Uterus (tissue), 2 donors: ENCODE results near the gene GMDS.

Experiments
- POLR2A ChIP-seq, 2 donors: fragments of 450-650 bp; IDR thresholded peaks; one replicate each; pipeline ENCODE4 v1.6.1; 2016; ENCODE audit warnings: antibody characterized with exemption in 2 of 2, mild to moderate bottlenecking in 1 of 2, moderate library complexity in 1 of 2
- TF ChIP-seq, protein P1 (sequence below), 4 experiments: fragments of 200-600 bp in 2 of 4; fragments of 450-650 bp in 2 of 4; sonication (generic) in 2 of 4; IDR thresholded peaks; one replicate each; pipeline ENCODE4 v1.5.1; 2016 to 2019; ENCODE audit warnings: antibody characterized with exemption in 4 of 4, mild to moderate bottlenecking in 2 of 4, moderate library complexity in 1 of 4

DNA sequence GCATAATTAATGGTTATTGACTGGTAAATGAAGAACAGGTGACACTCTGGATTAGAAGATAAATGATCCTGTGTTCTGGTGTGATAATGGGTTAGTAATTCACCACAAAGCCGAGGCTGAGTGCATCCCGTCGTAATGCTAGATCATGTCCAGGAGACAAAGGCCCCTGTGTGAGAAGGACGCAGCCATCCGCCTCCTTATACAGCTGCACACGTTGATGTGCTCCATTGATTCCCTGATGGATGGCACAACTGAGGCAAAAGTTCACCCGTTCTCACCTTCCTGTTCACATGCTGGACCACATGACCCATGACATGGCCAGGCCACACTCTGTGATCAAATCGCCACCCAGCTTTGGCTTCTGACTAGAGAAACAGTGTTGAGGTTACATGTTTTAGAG, 499.6 kb downstream of the GMDS start:
- TF ChIP-seq POLR2A (IDR thresholded peaks at IDR 0.05) = no peak
- TF ChIP-seq, protein P1, sequence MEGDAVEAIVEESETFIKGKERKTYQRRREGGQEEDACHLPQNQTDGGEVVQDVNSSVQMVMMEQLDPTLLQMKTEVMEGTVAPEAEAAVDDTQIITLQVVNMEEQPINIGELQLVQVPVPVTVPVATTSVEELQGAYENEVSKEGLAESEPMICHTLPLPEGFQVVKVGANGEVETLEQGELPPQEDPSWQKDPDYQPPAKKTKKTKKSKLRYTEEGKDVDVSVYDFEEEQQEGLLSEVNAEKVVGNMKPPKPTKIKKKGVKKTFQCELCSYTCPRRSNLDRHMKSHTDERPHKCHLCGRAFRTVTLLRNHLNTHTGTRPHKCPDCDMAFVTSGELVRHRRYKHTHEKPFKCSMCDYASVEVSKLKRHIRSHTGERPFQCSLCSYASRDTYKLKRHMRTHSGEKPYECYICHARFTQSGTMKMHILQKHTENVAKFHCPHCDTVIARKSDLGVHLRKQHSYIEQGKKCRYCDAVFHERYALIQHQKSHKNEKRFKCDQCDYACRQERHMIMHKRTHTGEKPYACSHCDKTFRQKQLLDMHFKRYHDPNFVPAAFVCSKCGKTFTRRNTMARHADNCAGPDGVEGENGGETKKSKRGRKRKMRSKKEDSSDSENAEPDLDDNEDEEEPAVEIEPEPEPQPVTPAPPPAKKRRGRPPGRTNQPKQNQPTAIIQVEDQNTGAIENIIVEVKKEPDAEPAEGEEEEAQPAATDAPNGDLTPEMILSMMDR (IDR thresholded peaks at IDR 0.05) = no peak
